HPDE6-E6E7 (cell line): ENCODE results near the gene LAMB2.

Source experiments
- DNase-seq: peaks from one replicate; pipeline ENCODE4 v3.0.0; 2011; ENCODE audit warnings: missing footprints; ENCODE audit errors: extremely low spot score

Gene LAMB2

DNA sequence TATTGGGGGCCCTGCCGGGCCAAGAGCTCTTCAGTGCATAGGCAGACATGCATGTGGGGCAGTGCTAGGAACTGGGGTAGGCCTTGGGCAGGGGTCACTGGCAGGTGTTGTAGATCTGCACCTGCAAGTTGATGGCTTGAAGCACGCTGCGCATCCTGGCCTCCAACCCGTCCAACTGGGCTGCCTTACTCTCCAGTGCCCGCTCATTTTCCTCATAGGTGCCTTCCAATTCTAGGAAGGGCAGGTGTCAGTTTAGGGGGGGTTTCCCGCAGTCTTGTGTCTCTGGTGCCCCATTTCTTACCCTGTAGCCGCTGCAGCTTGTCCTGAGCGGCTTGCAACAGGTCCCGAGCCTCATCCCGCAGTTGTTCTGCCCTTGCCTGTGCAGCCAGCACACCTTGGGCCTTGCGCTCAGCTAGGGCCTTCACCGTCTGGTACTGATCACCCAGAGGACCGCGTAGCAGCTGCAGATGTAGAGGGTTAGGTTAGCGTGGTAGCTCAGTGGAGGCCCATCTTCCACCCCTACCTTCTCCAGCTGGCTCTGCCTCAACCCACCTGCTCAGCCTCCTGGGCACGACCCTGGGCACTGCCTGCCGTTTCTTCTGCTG is 11.6 kb downstream of the LAMB2 start:
- DNase-seq, result no peak

DNA sequence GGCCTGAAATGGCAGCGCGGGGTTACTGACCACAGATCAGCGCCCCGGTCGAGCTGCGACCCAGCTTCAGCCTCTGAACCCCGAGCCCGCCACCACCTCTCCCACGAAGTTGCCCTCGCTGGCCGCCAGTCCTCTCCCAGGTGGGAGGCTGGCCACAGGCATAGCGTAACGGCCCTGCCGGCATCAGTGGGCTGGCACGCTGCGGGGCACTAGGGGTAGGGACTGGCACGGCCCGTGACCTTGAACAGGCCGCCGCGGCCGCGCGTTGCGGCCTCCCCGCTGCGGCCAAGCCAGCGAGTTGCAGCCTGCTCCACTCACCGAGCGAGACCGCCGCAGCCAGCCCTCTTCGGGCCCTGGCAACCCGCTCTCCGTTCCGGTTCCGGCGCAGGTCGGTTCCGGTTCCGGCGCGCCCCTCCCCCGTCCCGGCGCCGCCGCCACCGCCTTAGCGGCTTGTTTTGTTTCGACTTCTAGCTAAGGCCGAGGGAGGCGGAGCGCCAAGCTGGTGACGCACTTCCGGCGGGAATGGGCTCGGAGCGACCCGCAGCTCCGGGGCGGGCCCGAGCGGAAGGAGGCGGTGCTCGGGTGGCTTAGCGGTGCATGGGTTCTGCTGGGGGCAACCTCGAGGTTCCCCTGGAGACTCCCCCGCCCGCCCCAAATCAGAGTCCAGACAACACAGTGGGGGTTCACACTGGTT is 12.3 kb downstream of the LAMB2 start, which contains the start of gene USP19:
USP19 (minus strand) TSS at position 386 of the 694 bp plus-strand sequence. CDS start 1,678 bp downstream, outside the sequence.
- DNase-seq, result peak; percentile 63

- DNase-seq, result no peak
Measured at GRCh38 chr3:49120096-49120437, 12.8 kb downstream of the LAMB2 start.

DNA sequence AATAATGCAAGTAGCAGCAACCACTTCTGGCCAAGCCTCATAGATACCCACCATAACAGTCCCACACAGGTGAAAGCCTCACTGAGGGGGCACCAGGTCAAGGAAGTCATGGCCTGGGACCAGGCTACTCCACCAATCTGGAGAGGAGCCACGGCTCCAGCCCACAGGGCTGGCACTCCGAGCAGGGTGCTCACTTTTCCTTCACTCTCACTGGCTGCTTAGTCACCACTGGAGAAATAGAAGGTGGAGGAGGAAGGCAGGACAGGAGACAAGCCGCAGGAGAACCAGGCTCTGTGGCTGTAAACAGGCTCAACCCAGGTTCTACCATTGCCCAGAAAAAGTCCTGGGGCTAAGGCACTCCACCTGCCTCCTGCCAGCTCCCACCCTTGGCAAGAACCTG is 13.4 kb downstream of the LAMB2 start:
- DNase-seq, result no peak

DNA sequence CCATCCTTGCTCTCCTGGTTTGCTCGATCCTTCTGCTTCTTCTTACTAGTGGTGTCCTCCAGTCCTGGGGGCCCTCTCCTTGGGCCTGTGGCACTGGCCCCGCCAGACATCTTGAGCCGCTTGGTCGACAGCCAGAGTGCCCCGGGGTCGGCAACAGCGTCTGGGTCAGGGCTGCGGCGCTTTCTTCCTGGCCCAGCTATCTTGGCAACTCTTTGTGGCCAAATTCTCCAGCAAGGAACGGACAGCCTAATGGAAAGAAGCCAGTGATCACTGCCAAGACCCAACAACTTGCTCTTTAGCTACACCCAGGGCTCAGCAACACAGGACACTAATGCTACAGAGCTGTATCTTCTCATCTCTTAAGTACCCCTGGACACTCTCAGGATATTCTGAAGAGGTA is 13.8 kb downstream of the LAMB2 start:
- DNase-seq, result no peak

DNA sequence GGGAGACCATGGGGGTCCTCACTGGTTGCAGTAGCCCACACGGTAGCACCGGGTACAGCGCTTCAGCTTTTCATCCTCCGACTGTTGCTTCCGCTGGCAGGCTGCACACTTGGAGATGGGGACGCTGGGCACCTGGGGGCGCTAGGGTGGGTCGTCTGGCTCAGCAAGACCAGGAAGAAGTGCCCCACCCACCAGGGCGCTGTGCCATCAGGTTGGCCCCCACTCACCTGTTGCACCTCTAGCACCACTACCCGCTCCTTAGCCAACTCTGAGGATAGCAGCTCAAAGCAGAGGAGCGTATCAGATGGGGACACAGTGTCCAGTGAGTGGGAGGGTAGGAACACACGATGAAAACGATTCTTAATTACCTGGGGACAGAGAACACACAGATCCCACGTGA is 20.6 kb downstream of the LAMB2 start:
- no peak for DNase-seq

- no peak for DNase-seq
Measured at GRCh38 chr3:49111347-49111746, 21.5 kb downstream of the LAMB2 start.

GRCh38 chr3:49110780-49111179 is 22.1 kb downstream of the LAMB2 start:
- DNase-seq, result no peak

DNA sequence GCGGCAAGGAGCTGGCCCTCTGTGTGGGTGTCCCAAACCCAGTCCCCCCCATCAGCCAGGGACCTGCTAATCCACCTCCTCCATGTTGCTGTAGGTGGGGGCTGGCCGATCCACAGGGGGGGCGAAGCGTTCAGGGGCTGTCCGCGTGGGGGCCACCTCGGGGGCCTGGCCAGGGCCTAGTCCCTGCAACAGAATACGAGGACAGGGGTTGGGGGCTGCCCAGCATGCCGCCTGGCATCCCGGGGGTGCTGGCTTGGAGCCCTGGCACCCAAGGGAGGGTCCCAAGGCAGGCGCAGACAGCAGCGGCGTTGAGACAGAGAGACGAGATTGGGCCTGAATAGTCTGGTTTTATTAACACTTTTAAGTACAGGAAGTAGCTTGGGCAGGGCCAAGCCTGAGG is 24.5 kb downstream of the LAMB2 start:
- no peak for DNase-seq

DNA sequence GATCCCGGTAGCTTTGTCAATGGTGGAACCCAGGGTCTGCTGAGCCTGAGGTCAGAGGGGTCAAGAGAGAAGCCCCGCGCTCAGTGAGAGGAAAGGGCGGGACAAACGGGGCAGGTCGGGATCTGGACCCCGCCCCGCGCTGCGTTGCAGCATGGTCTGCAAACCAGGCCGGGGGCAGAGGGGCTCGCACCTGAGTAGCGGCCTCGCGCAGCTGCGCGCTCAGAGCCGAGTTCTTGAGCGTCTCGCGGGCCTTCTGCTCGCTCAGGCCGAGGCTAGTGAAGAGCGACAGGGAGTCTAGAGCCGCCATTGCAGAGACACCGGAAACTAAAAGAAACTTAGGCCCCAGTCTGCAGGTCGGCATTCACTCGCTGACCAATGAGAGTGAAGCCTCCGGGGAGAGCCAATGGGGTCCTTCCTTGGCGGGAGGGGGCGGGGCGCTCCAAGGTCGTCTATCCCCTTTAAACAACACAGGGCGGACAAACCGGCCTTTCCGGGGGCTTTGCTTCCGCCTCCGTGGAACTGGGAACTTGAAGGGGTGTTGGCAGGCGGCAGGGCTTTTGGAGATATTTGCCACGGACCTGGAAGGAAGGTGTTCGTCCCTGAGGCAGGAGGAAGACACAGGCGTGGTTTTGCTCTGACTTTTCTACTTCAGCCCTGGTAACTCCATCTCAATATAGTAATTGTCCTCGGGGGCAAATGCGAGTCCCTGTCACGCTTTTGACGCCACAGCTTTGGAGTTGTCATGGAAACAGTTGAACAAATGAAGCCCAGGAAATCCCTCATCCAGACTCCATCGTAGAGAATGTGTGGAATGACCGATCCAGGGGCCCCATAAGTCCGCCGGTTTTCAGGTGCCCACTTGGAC is 28.2 kb downstream of the LAMB2 start, which contains the start of gene QARS1:
QARS1 (minus strand) TSS at position 331 of the 865 bp plus-strand sequence; CDS start at position 307, 24 bp downstream.
- peak; percentile 78 for DNase-seq

- no peak for DNase-seq
Measured at GRCh38 chr3:49104052-49104426, 28.8 kb downstream of the LAMB2 start.

DNA sequence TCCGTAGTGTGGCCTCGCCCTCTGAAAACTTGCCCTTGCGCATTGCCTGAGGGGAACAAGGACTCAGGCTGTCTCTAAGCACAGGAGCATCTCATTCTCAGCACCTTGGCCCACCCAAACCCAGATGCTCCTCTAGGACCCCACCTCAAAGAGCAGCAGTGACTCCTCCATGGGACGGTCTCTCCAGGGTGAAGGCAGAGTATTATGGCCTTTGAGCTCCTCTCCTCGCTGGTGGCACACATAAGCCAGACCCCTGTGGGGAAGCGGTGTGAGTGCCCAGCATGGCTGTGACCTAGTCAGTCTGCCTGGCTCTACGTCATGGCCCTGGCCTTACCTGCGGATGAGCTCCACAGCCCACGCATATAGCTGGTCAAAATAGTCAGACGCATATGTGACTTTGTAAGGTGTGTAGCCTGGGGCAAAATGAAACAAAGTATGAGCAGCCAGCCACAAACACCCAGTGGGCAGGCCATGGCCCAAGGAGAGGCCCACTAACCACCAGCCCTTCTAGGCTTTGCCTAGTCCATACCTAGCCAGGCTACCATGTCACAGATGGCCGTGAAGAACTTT is 32.7 kb downstream of the LAMB2 start:
- DNase-seq, result no peak

GRCh38 chr3:49098910-49099630 is 33.8 kb downstream of the LAMB2 start:
- no peak for DNase-seq

DNA sequence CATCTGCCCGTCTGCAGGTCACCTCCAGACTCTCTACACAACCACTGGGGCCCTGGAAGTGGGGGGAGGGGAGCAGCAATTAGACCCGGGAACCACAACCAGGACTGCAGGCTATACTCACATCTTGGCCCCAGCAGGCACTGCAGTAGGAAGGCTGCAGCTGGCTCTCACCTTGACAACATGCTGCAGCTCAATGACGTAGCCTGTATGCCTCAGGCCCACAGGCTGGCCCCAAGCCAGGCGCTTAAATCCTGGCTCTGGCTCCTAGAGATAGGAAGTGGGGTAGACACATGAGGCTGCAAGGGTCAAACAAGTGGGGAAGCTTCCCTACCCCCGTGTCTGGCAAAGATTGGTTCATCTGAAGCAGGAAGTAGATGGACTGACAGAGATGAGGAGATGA is 34.4 kb downstream of the LAMB2 start:
- no peak for DNase-seq

DNA sequence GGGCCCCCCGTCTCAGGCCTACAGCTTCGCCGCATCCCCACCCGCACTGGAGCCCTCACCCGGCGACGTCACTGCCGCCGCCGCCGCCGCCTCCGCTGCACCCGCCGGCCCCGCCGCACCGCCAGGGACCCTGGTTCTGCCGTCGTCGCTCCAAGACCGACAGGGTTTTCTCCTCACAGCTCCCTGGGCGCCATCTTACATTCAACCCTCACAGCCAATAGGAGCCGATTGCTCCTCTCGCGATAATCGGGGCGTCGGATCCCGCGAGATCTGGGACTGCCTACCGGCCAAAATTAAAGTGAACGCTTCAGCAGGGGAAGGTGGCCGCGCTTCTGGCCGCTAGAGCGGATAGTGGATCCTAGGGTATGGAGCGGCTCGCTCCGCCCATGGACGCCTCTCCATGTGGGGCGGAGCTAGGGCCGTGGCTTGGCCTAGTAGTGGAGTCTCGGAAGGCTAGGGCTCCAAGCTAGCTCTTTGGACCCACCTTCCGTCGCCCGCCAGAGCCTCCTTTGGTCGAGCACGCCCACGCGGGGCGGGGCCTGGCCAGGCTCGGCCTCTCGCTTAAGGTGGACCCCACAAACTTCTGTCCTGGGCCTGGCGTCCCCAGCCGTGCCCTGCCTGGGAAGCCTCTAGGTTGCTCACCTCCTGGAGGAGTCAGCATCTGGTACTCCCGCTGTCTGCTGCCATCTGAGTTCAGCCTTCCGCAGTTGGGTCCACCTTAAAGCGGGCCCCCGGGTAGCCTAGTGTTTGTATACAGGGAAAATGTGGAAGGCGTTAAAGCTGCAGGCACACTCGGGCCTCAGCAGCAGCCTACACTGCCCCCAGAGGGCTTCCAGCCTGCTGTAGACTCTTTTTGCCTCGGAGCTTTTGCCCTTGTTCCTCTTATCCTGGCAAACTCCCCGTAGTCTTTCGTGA is 38.7 kb downstream of the LAMB2 start, which contains the start of gene QRICH1:
QRICH1 (minus strand) TSS at position 219 of the 915 bp plus-strand sequence. CDS start 17,054 bp downstream, outside the sequence.
- DNase-seq, result peak; percentile 77

- DNase-seq, result peak; percentile 1
Measured at GRCh38 chr3:49092938-49093852, 39.7 kb downstream of the LAMB2 start.

DNA sequence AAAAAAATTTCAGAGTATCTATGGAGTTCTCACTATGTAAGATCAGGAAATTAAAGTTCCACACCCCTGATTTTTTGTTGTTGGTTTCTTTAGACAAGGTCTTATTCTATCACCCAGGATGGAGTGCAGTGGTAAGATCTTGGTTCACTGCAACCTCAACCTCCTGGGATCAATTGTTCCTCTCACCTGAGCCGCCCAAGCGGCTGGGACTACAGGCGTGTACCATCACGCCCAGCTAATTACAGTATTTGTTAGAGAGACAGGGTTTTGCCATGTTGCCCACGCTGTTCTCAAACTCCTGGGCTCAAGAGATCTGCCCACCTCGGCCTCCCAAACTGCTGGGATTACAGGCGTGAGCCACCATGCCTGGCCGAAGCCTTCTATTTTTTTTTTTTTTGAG is 51.4 kb downstream of the LAMB2 start:
- DNase-seq, result no peak

- no peak for DNase-seq
Measured at GRCh38 chr3:49079270-49079669, 53.6 kb downstream of the LAMB2 start.

DNA sequence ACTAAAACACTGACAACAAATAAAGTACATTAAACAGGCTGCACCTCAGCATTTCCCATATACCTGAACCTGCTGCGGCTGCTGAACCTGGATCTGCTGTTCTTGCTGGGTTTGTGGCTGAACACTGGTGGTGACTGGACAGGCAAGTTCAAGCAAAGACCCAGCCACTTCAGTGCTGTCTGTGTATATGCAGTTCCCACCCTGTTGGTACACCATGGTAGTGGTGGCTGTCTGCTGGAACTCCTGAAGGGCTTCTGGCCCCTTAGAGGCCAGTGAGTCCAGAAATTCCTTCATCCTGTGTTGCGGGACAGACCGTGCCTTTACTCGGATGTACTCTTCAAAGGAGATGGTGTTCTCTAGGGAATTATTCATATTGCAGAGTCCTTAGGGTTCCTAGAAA is 56.2 kb downstream of the LAMB2 start:
- no peak for DNase-seq
